Measurements from ENCODE around the gene RAMACL. TPM values are rescaled to one million over a fixed set of nuclear protein-coding genes. Genes with fewer than 3 reads are reported as not detected.
A peak's percentile ranks its signal among the peaks of the same experiment; 100 is the strongest.

RAMACL gene
- total RNA-seq, 1 donor = 2.4 TPM

DNA sequence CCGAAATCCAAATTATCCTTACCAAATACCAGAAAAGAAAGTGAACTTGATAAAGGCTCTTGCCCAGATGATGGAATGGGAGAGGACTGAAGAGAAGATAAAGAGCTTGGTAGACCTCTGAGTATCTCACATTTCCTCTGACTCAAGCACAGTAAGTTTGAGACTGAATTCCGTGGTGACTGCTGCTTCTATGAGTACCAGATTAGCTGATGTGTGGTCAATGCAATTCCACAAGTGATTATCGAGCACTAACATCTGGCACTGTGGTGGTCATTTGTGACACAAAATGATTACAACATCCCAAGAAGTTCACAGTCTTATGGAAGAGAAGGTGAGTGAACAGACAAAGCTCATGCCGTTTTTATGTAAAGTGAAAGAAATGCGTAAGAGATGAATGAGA is 43.1 kb upstream of the RAMACL start:
- DNase-seq (ENCODE audit: low read depth) = peak; percentile 74
- TF ChIP-seq, protein P1, sequence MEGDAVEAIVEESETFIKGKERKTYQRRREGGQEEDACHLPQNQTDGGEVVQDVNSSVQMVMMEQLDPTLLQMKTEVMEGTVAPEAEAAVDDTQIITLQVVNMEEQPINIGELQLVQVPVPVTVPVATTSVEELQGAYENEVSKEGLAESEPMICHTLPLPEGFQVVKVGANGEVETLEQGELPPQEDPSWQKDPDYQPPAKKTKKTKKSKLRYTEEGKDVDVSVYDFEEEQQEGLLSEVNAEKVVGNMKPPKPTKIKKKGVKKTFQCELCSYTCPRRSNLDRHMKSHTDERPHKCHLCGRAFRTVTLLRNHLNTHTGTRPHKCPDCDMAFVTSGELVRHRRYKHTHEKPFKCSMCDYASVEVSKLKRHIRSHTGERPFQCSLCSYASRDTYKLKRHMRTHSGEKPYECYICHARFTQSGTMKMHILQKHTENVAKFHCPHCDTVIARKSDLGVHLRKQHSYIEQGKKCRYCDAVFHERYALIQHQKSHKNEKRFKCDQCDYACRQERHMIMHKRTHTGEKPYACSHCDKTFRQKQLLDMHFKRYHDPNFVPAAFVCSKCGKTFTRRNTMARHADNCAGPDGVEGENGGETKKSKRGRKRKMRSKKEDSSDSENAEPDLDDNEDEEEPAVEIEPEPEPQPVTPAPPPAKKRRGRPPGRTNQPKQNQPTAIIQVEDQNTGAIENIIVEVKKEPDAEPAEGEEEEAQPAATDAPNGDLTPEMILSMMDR (IDR thresholded peaks at IDR 0.05; ENCODE audit: insufficient read depth, low read length) = no peak
- no peak overlapping the region for H3K4me3 ChIP-seq (ENCODE audit: low read depth, low read length)

DNA sequence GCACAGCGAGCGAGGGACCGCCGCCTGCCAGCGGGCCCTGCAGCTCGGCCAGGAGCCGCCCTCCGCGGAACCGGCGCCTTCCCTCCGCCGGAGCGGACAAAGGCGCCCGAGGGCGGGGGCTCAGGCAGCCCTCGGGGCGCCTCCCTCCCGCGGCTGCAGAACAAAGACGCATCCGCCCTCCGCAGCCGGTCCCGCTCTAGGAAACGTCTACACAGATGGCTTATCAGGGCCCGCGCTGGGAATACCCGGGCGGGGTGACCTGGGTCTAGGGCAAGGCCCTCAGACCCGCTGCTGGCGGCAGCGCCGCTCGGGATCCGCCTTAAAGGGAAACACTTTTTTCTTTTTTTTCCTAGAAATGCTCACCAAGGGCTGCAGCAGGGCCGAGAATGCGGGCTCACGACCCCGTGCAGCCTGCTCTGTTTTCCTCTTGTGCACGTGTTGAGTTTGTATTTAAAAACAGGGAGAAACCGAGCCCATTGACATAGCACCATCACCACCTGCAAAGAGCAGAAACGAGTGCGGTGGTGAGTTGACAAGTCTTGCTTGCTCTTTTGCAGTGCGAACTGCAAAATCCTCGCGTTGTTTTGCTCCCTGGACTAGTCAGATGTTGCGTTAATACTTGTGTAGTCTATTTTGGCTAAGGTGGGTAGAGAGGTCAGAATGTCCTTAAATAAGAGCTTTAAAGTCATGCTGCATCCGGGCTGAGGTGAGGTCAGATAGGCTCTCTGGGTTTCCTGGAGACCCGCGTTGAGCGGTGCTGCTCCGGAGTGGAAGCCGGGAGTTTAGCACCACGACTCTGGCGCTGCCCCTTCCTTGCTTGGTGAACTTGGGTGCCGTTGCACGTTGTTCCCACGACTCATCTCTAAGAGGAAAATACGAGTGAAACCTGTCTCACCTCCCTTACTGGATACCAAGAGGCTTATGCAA is 41.7 kb upstream of the RAMACL start:
- H3K4me3 ChIP-seq (ENCODE audit: low read depth, low read length) = peak overlapping the region; percentile 67
- TF ChIP-seq, protein P1 (IDR thresholded peaks at IDR 0.05; ENCODE audit: insufficient read depth, low read length) = no peak
- DNase-seq (ENCODE audit: low read depth) = peak; percentile 51

DNA sequence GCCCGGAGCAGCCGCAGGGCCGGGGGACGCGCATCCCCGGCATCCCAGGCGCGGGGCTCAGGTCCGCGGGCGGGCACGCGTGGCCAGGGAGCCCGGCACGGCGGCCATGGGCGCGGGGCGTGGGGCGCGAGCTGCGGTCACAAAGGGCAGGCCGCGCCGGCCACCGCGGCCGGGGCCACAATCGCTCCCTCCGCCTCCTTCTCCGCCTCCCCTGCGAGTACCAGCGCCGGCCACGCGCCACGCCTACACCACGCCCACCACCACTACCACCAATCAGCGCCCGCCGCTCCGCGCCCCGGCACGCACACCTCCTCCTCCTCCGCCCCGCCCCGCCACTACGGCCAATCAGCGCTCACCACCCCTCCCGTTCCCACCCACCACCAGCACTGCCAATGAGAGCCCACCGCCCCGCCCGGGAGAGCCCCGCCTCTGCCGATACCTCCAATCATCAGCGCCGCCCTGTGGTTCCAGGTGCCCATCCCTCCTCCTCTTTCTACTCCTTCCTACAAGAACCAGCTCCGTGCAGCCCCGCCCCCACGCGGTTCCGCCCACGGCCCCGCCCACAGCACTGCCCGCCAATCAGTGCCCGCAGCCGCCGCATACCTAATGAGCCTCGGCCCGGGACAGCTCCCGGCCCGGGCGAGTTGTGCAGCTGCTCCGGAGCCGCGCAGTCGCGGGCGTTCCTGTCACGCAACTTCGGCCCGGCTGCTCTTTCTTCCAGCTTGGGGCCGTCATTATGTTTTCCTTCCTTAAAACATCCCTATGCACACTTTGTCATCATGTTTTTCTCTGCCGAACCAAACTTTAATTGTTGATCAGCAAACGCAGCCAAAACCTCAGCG is 40.8 kb upstream of the RAMACL start, which contains the start of gene RPS6KA2:
RPS6KA2 (minus strand) TSS at position 219 of the 842 bp plus-strand sequence. CDS start 232 bp downstream, outside the sequence.
- peak within 1 kb of the TSS; percentile 85 for H3K4me3 ChIP-seq (ENCODE audit: low read depth, low read length)
- peak; percentile 99 for DNase-seq (ENCODE audit: low read depth)
- TF ChIP-seq, protein P1 (IDR thresholded peaks at IDR 0.05; ENCODE audit: insufficient read depth, low read length) = peak; percentile 15

DNA sequence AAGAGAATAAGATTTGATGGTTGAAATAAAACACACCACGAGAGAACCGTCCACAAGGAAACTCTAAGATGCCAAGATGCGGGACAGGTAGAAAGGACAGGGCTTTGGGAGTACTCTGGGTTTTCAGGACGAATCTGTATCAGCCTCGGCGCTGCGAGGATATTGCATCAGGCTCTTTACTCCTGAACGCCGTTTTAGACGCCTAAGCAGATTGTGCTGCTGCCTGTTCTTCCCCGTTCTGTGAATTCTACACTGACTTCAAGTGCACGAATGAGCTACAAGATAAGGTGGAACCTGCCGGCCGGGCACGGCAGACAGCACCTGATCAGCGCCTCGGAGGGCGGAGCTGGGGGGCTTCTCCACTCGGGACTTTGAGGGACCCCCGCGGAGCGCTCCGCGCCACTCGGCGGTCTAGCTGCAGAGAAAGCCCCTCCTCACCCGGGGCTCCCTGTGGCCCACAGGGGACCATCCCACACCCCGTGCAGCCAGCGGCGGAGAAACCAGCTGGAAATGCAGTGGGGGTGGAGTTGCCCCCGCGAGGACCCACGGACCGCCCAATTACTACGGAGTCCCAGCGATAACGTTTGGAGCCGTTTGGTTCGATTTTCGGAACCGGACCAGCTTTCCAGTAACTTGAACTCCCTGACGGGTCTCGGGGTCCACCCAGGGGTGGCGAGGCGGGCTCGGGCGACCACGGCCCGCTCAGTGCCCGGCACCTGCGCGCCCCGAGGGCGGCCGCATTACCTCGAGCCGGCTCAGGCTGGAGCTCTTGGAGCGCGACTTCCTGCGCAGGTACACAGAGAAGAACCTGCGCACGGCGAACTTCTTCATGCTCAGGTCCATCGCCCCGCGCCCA is 39.9 kb upstream of the RAMACL start:
- H3K4me3 ChIP-seq (ENCODE audit: low read depth, low read length) = peak overlapping the region; percentile 85
- DNase-seq (ENCODE audit: low read depth) = peak; percentile 63
- TF ChIP-seq, protein P1 (IDR thresholded peaks at IDR 0.05; ENCODE audit: insufficient read depth, low read length) = no peak

DNA sequence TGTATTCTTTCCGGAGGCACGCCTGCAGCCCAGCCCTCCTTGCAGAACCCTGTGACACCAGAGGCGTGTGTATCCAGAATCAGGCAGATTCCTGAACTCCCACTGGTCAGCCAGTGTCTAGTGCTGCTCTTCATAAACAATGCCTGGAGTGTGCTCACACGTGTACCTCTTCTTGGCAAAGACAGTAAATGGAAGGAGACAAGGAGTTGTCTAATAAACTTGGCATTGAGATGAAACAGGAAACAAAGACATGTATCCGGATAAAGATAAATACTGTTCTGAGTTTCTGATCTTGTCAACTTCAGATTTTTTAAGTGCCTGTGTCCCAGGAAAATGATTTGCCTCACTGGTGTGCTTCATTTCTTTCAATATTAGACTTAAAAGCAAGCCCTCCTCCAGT is 38.9 kb upstream of the RAMACL start:
- peak; percentile 40 for DNase-seq (ENCODE audit: low read depth)
- TF ChIP-seq, protein P1 (IDR thresholded peaks at IDR 0.05; ENCODE audit: insufficient read depth, low read length) = no peak
- H3K4me3 ChIP-seq (ENCODE audit: low read depth, low read length) = peak overlapping the region; percentile 85

DNA sequence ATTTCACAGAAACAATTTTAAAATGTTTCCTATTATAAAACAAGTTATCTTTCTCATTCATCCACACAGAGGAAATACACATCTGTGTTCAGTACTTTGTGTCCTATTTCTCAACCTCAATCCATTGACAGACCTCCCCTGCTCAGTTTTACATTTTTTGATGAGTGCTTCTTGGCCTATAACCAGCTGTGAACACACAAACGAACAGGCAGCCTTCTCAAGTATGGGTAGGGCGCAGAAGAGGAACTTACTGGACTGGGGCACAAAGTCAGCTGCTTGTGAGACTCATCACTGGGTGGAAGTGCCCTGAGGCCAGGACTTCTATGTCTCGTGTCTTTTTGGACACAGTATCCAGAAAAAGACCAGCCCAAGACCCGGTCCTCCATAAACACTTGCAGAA is 37.8 kb upstream of the RAMACL start:
- TF ChIP-seq, protein P1 (IDR thresholded peaks at IDR 0.05; ENCODE audit: insufficient read depth, low read length) = no peak
- DNase-seq (ENCODE audit: low read depth) = peak; percentile 83
- H3K4me3 ChIP-seq (ENCODE audit: low read depth, low read length) = no peak overlapping the region

Data from fibroblast of the aortic adventitia (primary cell).